Immature natural killer cell (primary cell): Measurements from ENCODE around the gene TMEM200B. TPM values are rescaled to one million over a fixed set of nuclear protein-coding genes. Genes with fewer than 3 reads are reported as not detected.
"Not testable (repeated sequence)": the region's sequence is repeated elsewhere in the genome, so short reads cannot be mapped to it uniquely, and the experiment has no call there.

ENCODE experiments used
- DNase-seq, 3 donors: peaks; one replicate each; pipeline ENCODE4 v3.0.0; 2022; ENCODE audit warnings: mixed read lengths in 1 of 3
- H3K27ac Mint-ChIP-seq, 6 donors: one replicate each; pipeline ENCODE4 v1.8.0; 2020; ENCODE audit warnings: mixed read lengths in 6 of 6, mild to moderate bottlenecking in 5 of 6, inconsistent platforms in 4 of 6, moderate library complexity in 3 of 6
- H3K27me3 Mint-ChIP-seq, 3 donors: one replicate each; pipeline ENCODE4 v1.8.0; 2020 to 2021; ENCODE audit warnings: low read depth in 3 of 3, mild to moderate bottlenecking in 3 of 3, mixed read lengths in 3 of 3, moderate library complexity in 3 of 3, inconsistent platforms in 1 of 3
- H3K36me3 Mint-ChIP-seq, 3 donors: one replicate each; pipeline ENCODE4 v1.8.0; 2020; ENCODE audit warnings: mixed read lengths in 3 of 3, inconsistent platforms in 2 of 3, mild to moderate bottlenecking in 2 of 3
- H3K4me1 Mint-ChIP-seq, 2 donors: one replicate each; pipeline ENCODE4 v1.8.0; 2020; ENCODE audit warnings: inconsistent platforms in 2 of 2, mild to moderate bottlenecking in 2 of 2, mixed read lengths in 2 of 2, moderate library complexity in 1 of 2
- H3K4me3 Mint-ChIP-seq, 5 donors: one replicate each; pipeline ENCODE4 v1.8.0; 2020; ENCODE audit warnings: mild to moderate bottlenecking in 5 of 5, mixed read lengths in 5 of 5, inconsistent platforms in 3 of 5, moderate library complexity in 3 of 5
- H3K9me3 Mint-ChIP-seq, 6 donors: one replicate each; pipeline ENCODE4 v1.8.0; 2020; ENCODE audit warnings: mild to moderate bottlenecking in 6 of 6, mixed read lengths in 6 of 6, inconsistent platforms in 4 of 6, moderate library complexity in 3 of 6
- polyA plus RNA-seq, 3 donors: library from polyadenylated mRNA; unstranded; fragments of 300-500 nt; fragmentation: Illumina TruSeq; gene quantifications; one replicate each; pipeline ENCODE4 v1.2.3, GENCODE V29; 2021

TMEM200B gene
- polyA plus RNA-seq, 3 donors from 2014 or later = not detected

DNA sequence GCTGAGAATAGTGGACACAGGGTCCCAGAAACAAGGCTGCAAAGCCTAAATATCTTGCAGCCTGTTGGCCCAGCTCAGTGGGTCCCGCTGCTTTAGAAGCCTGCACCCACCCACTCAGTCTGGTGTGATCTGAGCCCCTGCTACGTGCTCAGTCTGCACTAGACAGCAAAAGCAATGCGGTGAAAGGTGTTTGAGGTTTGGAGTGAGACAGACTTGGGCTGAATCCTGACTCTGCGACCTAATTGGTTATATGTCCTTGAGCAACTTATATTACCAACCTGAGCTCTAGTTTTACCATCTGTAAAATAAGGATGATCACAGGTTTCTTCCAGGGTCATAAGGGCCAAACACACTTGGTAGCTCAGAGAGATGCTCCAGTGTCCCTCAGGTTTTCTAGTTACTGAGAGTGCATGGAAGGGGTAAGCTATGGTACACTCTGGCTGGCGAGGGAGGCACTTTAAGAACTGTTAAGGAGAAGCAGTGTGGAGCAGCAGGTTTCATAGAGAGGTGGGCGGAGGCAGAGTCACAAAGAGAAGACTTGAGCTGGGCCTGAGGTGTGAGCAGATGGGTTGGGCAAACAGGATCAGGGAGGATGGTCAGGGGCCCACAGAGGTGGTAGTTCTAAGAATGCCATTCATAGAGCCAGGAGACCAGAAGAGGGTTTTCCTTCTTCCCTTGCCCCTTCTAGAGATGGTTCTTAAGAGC lies 10.1 kb downstream of the TMEM200B start:
- H3K36me3 Mint-ChIP-seq = peaks cover 25 to 60% (median 35%) of the 10 kb centered on the region in 3 donors

DNA sequence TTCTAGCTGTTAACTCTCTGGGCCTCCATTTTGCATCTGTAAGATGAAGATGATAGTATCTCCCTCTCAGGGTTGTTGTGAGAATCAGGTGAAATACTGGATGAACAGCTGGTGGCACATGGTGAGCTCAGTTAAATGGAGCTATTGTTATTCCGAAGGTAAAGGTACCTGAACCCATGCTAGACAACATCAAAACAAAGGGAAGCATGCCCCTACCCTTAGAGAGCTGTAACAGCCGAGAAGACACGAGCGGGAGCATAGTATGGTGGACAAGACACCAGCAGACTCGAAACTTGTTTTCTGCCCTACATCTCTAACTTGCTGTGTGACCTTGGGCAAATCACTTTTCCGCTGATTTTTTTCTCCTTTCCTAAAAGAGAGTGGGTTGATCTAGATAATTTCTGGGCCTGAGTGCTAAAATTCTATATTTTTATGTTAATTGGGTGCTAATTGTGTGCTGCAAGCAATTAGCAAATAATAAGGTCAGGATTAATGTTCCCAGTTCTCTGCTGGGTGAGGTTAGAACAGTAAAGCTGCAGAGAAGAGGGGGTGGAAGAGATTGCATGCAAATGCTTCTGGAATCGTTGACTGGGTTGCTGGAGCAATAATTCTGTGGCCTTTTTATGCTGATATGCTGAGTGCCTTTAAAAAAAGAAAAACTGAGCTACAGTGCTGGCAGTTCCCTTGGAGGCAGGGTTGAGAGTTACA lies 10.8 kb downstream of the TMEM200B start:
- no peak for DNase-seq
- H3K4me1 Mint-ChIP-seq = peaks cover 13 to 17% of the 10 kb centered on the region in 2 donors
- no peaks in the 10 kb centered on the region for H3K9me3 Mint-ChIP-seq
- peaks cover 2 to 7% (median 3%) of the 10 kb centered on the region in 3 donors for H3K27me3 Mint-ChIP-seq
- peaks cover 25 to 56% (median 32%) of the 10 kb centered on the region in 3 donors for H3K36me3 Mint-ChIP-seq
- H3K4me3 Mint-ChIP-seq = no peak overlapping the region
- H3K27ac Mint-ChIP-seq = no peak overlapping the region

More for the DNA sequence above, 10.1 kb downstream of the TMEM200B start:
- peak overlapping the region in 4 of 6 donors; percentile 40 to 82 (median 48) for H3K27ac Mint-ChIP-seq
- H3K9me3 Mint-ChIP-seq = no peaks in the 10 kb centered on the region
- no peak for DNase-seq
- H3K4me1 Mint-ChIP-seq = peaks cover 13 to 17% of the 10 kb centered on the region in 2 donors
- H3K27me3 Mint-ChIP-seq = peaks cover 2 to 7% (median 5%) of the 10 kb centered on the region in 3 donors
- no peak overlapping the region for H3K4me3 Mint-ChIP-seq

DNA sequence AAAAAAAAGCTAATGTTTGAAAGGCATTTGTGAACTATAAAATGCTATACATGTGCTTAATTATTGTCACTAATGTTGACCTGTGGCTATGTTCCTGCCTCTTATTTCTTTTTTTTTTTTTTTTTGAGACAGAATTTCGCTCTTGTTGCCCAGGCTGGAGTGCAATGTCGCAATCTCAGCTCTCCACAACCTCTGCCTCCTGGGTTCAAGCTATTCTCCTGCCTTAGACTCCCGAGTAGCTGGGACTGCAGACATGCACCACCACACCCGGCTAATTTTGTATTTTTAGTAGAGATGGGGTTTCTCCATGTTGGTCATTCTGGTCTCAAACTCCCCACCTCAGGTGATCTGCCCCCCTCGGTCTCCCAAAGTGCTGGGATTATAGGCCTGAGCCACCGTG lies 15.7 kb downstream of the TMEM200B start:
- DNase-seq, H3K9me3 Mint-ChIP-seq, H3K27ac Mint-ChIP-seq, H3K4me3 Mint-ChIP-seq, H3K27me3 Mint-ChIP-seq: not testable (repeated sequence)
- Mint-ChIP-seq H3K36me3 (peaks cover 15 to 26% (median 15%) of the 10 kb centered on the region in 3 donors), H3K4me1 (peaks cover 5 to 11% of the 10 kb centered on the region in 2 donors)

DNA sequence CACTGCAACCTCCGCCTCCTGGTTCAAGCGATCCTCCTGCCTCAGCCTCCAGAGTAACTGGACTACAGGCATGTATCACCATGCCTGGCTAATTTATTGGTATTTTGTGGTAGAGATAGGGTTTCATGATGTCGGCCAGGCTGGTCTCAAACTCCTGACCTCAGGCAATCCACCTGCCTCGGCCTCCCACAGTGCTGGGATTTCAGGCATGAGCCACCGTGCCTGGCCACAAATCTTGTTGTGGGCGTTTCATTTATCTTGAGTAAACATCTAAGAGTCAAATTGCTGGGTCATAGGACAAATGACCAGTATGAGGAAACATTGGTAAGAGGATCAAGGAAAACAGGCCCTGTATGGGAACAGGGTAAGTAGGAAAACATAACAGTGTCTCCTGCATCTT lies 17.9 kb downstream of the TMEM200B start:
- H3K27ac Mint-ChIP-seq = peak overlapping the region in 1 of 6 donors; percentile 75
- H3K27me3 Mint-ChIP-seq = peaks cover 1 to 4% (median 3%) of the 10 kb centered on the region in 3 donors
- H3K4me1 Mint-ChIP-seq = no peaks in the 10 kb centered on the region
- H3K9me3 Mint-ChIP-seq = no peaks in the 10 kb centered on the region
- H3K36me3 Mint-ChIP-seq = peaks cover 8 to 13% (median 10%) of the 10 kb centered on the region in 3 donors
- no peak for DNase-seq
- no peak overlapping the region for H3K4me3 Mint-ChIP-seq

DNA sequence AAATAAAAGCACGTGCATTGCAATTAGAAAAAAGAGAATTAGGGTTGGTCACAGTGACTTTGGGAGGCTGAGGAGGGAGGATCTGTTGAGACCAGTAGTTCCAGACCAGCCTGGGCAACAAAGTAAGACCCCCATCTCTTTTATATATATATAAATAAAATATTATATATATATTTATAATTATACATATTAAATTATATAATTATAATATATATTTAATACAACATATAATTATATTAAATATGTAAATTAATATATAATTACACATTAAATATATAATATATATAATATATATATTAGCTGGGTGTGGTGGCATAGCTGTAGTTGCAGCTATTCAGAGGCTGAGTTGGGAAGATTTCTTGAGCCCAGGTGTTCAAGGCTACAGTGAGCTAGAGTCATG lies 23.2 kb downstream of the TMEM200B start:
- Mint-ChIP-seq H3K36me3 (peaks cover 11 to 13% (median 12%) of the 10 kb centered on the region in 3 donors), H3K27me3 (peaks cover 2 to 5% (median 3%) of the 10 kb centered on the region in 3 donors), H3K4me1 (peaks cover 0 to 3% of the 10 kb centered on the region in 2 donors), H3K4me3 (no peak overlapping the region), H3K27ac (no peak overlapping the region), H3K9me3 (no peaks in the 10 kb centered on the region)
- no peak for DNase-seq

- Mint-ChIP-seq H3K27me3 (peaks cover 2 to 7% (median 3%) of the 10 kb centered on the region in 3 donors), H3K4me3 (no peak overlapping the region), H3K9me3 (no peaks in the 10 kb centered on the region), H3K4me1 (peaks cover 3 to 8% of the 10 kb centered on the region in 2 donors), H3K27ac (peak overlapping the region in 1 of 6 donors; percentile 39), H3K36me3 (peaks cover 11 to 20% (median 12%) of the 10 kb centered on the region in 3 donors)
- DNase-seq = no peak
These were observed 24.4 kb downstream of the TMEM200B start for GRCh38 chr1:29099286-29099685.

DNA sequence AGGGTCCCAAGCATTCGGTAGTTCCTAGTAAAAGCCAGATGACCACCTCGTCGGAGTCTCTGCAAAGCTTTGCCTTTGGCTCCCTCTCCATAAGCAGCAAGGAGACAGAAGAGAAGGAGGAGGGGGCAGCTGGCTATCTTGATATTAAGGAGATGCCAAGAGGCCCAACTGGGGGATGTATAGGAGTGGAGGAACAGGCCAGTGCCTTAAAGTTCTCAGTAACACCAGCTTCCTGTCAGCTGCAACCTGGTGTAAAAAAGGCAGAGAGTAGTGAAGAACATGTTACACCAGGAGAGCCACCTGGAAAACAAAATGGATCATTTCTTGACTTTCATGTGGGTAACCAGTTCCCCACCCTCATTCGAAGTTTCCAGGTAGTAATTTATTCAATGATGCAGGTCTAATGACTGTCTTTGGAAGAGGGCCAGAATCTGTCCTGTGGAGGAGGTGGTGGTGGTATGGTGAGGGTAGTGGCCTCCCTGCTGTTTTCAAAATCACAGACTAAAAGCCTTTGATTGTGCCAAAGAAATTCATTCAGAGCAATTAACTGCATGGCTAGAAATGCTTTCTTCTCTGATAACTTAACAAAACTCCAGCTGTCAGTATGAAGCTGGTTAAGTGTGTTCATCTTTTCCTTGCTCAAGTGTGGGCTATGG lies 27.3 kb downstream of the TMEM200B start:
- no peak for DNase-seq
- H3K27me3 Mint-ChIP-seq = peaks cover 2 to 6% (median 2%) of the 10 kb centered on the region in 3 donors
- H3K36me3 Mint-ChIP-seq = peaks cover 14 to 43% (median 20%) of the 10 kb centered on the region in 3 donors
- H3K27ac Mint-ChIP-seq = peak overlapping the region in 3 of 6 donors; percentile 15 to 49 (median 25)
- H3K4me1 Mint-ChIP-seq = peaks cover 3 to 14% of the 10 kb centered on the region in 2 donors
- H3K4me3 Mint-ChIP-seq = no peak overlapping the region
- H3K9me3 Mint-ChIP-seq = peaks cover 0 to 3% (median 0%) of the 10 kb centered on the region in 6 donors

- no peak for DNase-seq
- Mint-ChIP-seq H3K27me3 (peaks cover 2 to 5% (median 4%) of the 10 kb centered on the region in 3 donors), H3K36me3 (peaks cover 14 to 47% (median 19%) of the 10 kb centered on the region in 3 donors), H3K27ac (no peak overlapping the region), H3K4me3 (no peak overlapping the region), H3K4me1 (peaks cover 3 to 16% of the 10 kb centered on the region in 2 donors), H3K9me3 (peaks cover 0 to 3% (median 0%) of the 10 kb centered on the region in 6 donors)
These were observed 28.7 kb downstream of the TMEM200B start for GRCh38 chr1:29094954-29095353.

- Mint-ChIP-seq H3K4me1 (peaks cover 3 to 21% of the 10 kb centered on the region in 2 donors), H3K4me3 (no peak overlapping the region), H3K36me3 (peaks cover 15 to 45% (median 18%) of the 10 kb centered on the region in 3 donors), H3K9me3 (peaks cover 0 to 3% (median 0%) of the 10 kb centered on the region in 6 donors), H3K27me3 (peaks cover 2 to 7% (median 5%) of the 10 kb centered on the region in 3 donors), H3K27ac (no peak overlapping the region)
- no peak for DNase-seq
These were observed 29.3 kb downstream of the TMEM200B start for GRCh38 chr1:29094433-29094832.

DNA sequence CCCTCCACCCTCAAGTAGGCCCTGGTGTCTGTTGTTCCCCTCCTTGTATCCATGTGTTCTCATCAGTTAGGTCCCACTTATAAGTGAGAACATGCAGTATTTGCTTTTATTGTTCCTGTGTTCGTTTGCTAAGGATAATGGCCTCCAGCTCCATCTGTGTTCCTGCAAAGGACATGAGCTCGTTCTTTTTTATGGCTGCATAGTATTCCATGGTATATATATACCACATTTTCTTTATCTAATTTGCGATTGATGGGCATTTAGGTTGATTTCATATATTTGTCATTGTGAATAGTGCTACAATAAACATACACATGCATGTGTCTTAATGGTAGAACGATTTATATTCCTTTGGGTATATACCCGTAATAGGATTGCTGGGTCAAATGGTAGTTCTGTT lies 31.0 kb downstream of the TMEM200B start:
- H3K4me3 Mint-ChIP-seq, H3K9me3 Mint-ChIP-seq, H3K27ac Mint-ChIP-seq, H3K27me3 Mint-ChIP-seq, DNase-seq: not testable (repeated sequence)
- peaks cover 3 to 24% of the 10 kb centered on the region in 2 donors for H3K4me1 Mint-ChIP-seq
- H3K36me3 Mint-ChIP-seq = peaks cover 14 to 37% (median 19%) of the 10 kb centered on the region in 3 donors

DNA sequence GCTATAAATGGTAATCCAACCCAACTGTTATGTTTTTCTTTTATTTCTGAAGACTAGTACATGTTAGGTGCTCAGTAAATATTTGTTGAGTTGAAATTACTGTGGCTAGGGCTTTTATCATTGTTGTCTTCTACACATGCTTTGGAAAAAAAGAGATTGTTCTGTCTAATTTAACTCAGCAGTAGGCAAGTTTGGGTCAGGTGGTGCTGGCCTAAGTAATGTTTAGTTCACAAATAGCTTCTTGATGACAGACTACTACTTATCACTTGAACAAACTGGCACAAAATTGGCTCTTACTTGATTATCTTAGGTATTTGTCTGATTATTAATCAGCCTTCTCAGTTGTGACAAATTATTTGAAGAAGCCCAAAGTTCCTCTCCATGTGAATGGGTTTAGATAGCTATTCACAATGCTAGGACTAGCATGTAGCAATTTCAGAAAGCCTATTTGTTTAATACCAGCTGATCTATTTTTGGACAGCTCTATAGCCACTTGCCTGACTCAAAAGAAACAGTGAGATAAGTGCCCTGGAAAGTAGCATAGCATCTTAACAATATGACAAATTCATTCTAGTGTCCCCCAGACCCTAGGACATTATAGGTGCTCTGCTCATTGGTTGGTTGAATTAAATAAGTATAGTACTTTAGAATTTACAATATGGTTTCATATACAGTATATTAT lies 32.6 kb downstream of the TMEM200B start:
- Mint-ChIP-seq H3K27ac (peak overlapping the region in 5 of 6 donors; percentile 4 to 29 (median 12)), H3K9me3 (peaks cover 0 to 3% (median 0%) of the 10 kb centered on the region in 6 donors), H3K36me3 (peaks cover 14 to 35% (median 19%) of the 10 kb centered on the region in 3 donors), H3K4me3 (no peak overlapping the region), H3K27me3 (peaks cover 0 to 12% (median 5%) of the 10 kb centered on the region in 3 donors), H3K4me1 (peaks cover under 1 to 24% of the 10 kb centered on the region in 2 donors)
- no peak for DNase-seq

GRCh38 chr1:29084196-29084521 lies 39.5 kb downstream of the TMEM200B start:
- H3K4me1 Mint-ChIP-seq = peaks cover 0 to 12% of the 10 kb centered on the region in 2 donors
- no peaks in the 10 kb centered on the region for H3K9me3 Mint-ChIP-seq
- no peak for DNase-seq
- no peaks in the 10 kb centered on the region for H3K36me3 Mint-ChIP-seq
- peaks cover 0 to 5% (median 0%) of the 10 kb centered on the region in 3 donors for H3K27me3 Mint-ChIP-seq
- H3K4me3 Mint-ChIP-seq = no peak overlapping the region
- peak overlapping the region in 4 of 6 donors; percentile 4 to 55 (median 20) for H3K27ac Mint-ChIP-seq
